Prostate gland (tissue), 2 donors: ENCODE measurements around the gene NR2C1. TPM values are rescaled to one million over a fixed set of nuclear protein-coding genes. Genes with fewer than 3 reads are reported as not detected.

Source experiments
- DNase-seq: peaks from one replicate; pipeline ENCODE4 v3.0.0-alpha.2; 2019; ENCODE audit warnings: low spot score
- H3K27ac ChIP-seq, 2 donors: fragments of 200-600 bp; sonication (generic); 2 replicates each; pipeline ENCODE4 v1.5.1; 2017 to 2019
- H3K27me3 ChIP-seq: fragments of 200-600 bp; sonication (generic); replicated peaks from 2 replicates; pipeline ENCODE4 v1.5.1; 2019; ENCODE audit not compliant: insufficient read depth
- H3K36me3 ChIP-seq, 2 donors: fragments of 200-600 bp; sonication (generic); 1 replicate in 1 of 2; 2 replicates in 1 of 2; pipeline versions ENCODE4 v1.5.1 to v1.8.1; 2017 to 2019
- H3K4me1 ChIP-seq: fragments of 200-600 bp; sonication (generic); replicated peaks from 2 replicates; pipeline ENCODE4 v1.5.1; 2019
- H3K4me3 ChIP-seq, 2 donors: fragments of 200-600 bp; sonication (generic); 2 replicates each; pipeline ENCODE4 v1.5.1; 2017 to 2019
- H3K9me3 ChIP-seq: fragments of 200-600 bp; sonication (generic); 2 replicates; pipeline ENCODE4 v1.5.1; 2017
- CTCF ChIP-seq, 4 experiments: fragments of 200-600 bp in 2 of 4; fragments of 450-650 bp in 2 of 4; sonication (generic) in 2 of 4; IDR thresholded peaks; 1 replicate in 3 of 4; 2 replicates in 1 of 4; pipeline ENCODE4 v1.5.1; 2016 to 2019; ENCODE audit warnings: antibody characterized with exemption in 4 of 4, mild to moderate bottlenecking in 2 of 4, moderate library complexity in 2 of 4
- POLR2A ChIP-seq: fragments of 450-650 bp; IDR thresholded peaks from one replicate; pipeline ENCODE4 v1.6.1; 2016; ENCODE audit warnings: antibody characterized with exemption, mild to moderate bottlenecking
- POLR2AphosphoS5 ChIP-seq: sonication (generic); formaldehyde crosslinking; IDR thresholded peaks from one replicate; pipeline ENCODE4 v1.6.1; 2017; ENCODE audit warnings: antibody characterized with exemption
- WGBS: methylation state at CpG from one replicate; pipeline ENCODE4 v1.1.5; 2018; 5-methylcytosine and 5-hydroxymethylcytosine counted together
- intact Hi-C: fragments of 100-400 bp; cut with DNase I; formaldehyde crosslinking; loops from one replicate; pipeline ENCODE4 v1.14.2; 2022
- total RNA-seq, 2 donors: library from RNA; depleted of rRNA; stranded (reverse); fragments of >200 nt; gene quantifications; one replicate each; pipeline ENCODE4 v1.1.0, GENCODE V29; 2016

The NR2C1 gene
- total RNA-seq, 2 donors from 2014 or later = 18.7 to 54.0 TPM

- Histone ChIP-seq H3K4me1 (no peaks in the 10 kb centered on the region), H3K4me3 (no peak overlapping the region), H3K9me3 (no peaks in the 10 kb centered on the region), H3K36me3 (no peaks in the 10 kb centered on the region), H3K27ac (no peak overlapping the region), H3K27me3 (no peaks in the 10 kb centered on the region)
- no peak for TF ChIP-seq CTCF (IDR thresholded peaks at IDR 0.05)
- no peak for TF ChIP-seq POLR2A
- TF ChIP-seq POLR2AphosphoS5 = no peak
- intact Hi-C loops = no loop called here
- 80% methylated on average over 2 of the region's 2 CpGs for WGBS
- DNase-seq = no peak
Measured at GRCh38 chr12:95055057-95055456, 18.4 kb downstream of the NR2C1 start.

- intact Hi-C loops = no loop called here
- 72% methylated on average over 2 of the region's 2 CpGs for WGBS
- DNase-seq = no peak
- no peaks in the 10 kb centered on the region for H3K4me1 ChIP-seq
- TF ChIP-seq POLR2AphosphoS5 (no peak), CTCF (IDR thresholded peaks at IDR 0.05) (no peak), POLR2A (no peak)
- no peak overlapping the region for H3K27ac ChIP-seq
- no peaks in the 10 kb centered on the region for H3K36me3 ChIP-seq
- H3K27me3 ChIP-seq = no peaks in the 10 kb centered on the region
- no peaks in the 10 kb centered on the region for H3K9me3 ChIP-seq
- H3K4me3 ChIP-seq = no peak overlapping the region
Measured at GRCh38 chr12:95054206-95054605, 19.2 kb downstream of the NR2C1 start.

GRCh38 chr12:95051241-95051640 is 22.2 kb downstream of the NR2C1 start:
- TF ChIP-seq CTCF (IDR thresholded peaks at IDR 0.05) (no peak), POLR2A (no peak), POLR2AphosphoS5 (no peak)
- no peak for DNase-seq
- WGBS = 93% methylated on average over 4 of the region's 4 CpGs

GRCh38 chr12:95037906-95038305 is 35.5 kb downstream of the NR2C1 start:
- TF ChIP-seq POLR2A (no peak), CTCF (IDR thresholded peaks at IDR 0.05) (no peak), POLR2AphosphoS5 (no peak)
- DNase-seq = no peak
- no peaks in the 10 kb centered on the region for H3K9me3 ChIP-seq
- no peak overlapping the region for H3K4me3 ChIP-seq
- no peaks in the 10 kb centered on the region for H3K4me1 ChIP-seq
- WGBS = 65% methylated on average over 2 of the region's 2 CpGs
- H3K27me3 ChIP-seq = no peaks in the 10 kb centered on the region
- no peaks in the 10 kb centered on the region for H3K36me3 ChIP-seq
- H3K27ac ChIP-seq = no peak overlapping the region
- intact Hi-C loops = no loop called here

More at GRCh38 chr12:95051241-95051640, 22.2 kb downstream of the NR2C1 start:
- H3K4me3 ChIP-seq = no peak overlapping the region
- H3K27me3 ChIP-seq = no peaks in the 10 kb centered on the region
- intact Hi-C loops = no loop called here
- H3K4me1 ChIP-seq = no peaks in the 10 kb centered on the region
- no peaks in the 10 kb centered on the region for H3K36me3 ChIP-seq
- H3K27ac ChIP-seq = no peak overlapping the region
- no peaks in the 10 kb centered on the region for H3K9me3 ChIP-seq

- Histone ChIP-seq H3K9me3 (no peaks in the 10 kb centered on the region), H3K36me3 (no peaks in the 10 kb centered on the region), H3K4me1 (no peaks in the 10 kb centered on the region), H3K27me3 (no peaks in the 10 kb centered on the region), H3K4me3 (no peak overlapping the region), H3K27ac (no peak overlapping the region)
- intact Hi-C loops = no loop called here
- DNase-seq = no peak
- no peak for TF ChIP-seq POLR2A
- TF ChIP-seq CTCF (IDR thresholded peaks at IDR 0.05) = no peak
- no peak for TF ChIP-seq POLR2AphosphoS5
- WGBS = 96% methylated on average over 1 of the region's 1 CpG
Measured at GRCh38 chr12:95034750-95035149, 38.7 kb downstream of the NR2C1 start.
